Hepatocyte (in vitro differentiated cells): ENCODE results near the gene TLCD1. TPM values are rescaled to one million over a fixed set of nuclear protein-coding genes. Genes with fewer than 3 reads are reported as not detected.
A peak's percentile ranks its signal among the peaks of the same experiment; 100 is the strongest.

Source experiments
- DNase-seq: peaks from one replicate; pipeline ENCODE4 v3.0.0-alpha.2; 2016; ENCODE audit warnings: low spot score
- H2AFZ ChIP-seq: fragments of 200-600 bp; sonication (generic); 2 replicates; pipeline ENCODE4 v1.6.0; 2016; ENCODE audit warnings: antibody characterized with exemption, mild to moderate bottlenecking
- H3K27ac ChIP-seq: fragments of 200-600 bp; sonication (generic); 2 replicates; pipeline ENCODE4 v1.5.1; 2016; ENCODE audit warnings: mild to moderate bottlenecking
- H3K27me3 ChIP-seq: fragments of 200-600 bp; sonication (generic); 2 replicates; pipeline ENCODE4 v1.6.1; 2016
- H3K36me3 ChIP-seq: fragments of 200-600 bp; sonication (generic); replicated peaks from 2 replicates; pipeline ENCODE4 v1.5.1; 2016; ENCODE audit warnings: low read depth; ENCODE audit not compliant: insufficient read depth
- H3K4me1 ChIP-seq: fragments of 200-600 bp; sonication (generic); 2 replicates; pipeline ENCODE4 v1.5.1; 2016; ENCODE audit warnings: mild to moderate bottlenecking, moderate library complexity; ENCODE audit not compliant: insufficient read depth
- H3K4me2 ChIP-seq: fragments of 200-600 bp; sonication (generic); 2 replicates; pipeline ENCODE4 v1.6.0; 2016
- H3K4me3 ChIP-seq: fragments of 200-600 bp; sonication (generic); 2 replicates; pipeline ENCODE4 v1.5.1; 2016; ENCODE audit warnings: mild to moderate bottlenecking
- H3K79me2 ChIP-seq: fragments of 200-600 bp; sonication (generic); 2 replicates; pipeline ENCODE4 v1.6.0; 2017; ENCODE audit warnings: mild to moderate bottlenecking
- H3K9me2 ChIP-seq: fragments of 200-600 bp; sonication (generic); replicated peaks from 2 replicates; pipeline ENCODE4 v1.6.0; 2017; ENCODE audit warnings: mild to moderate bottlenecking; ENCODE audit not compliant: insufficient read depth
- H3K9me3 ChIP-seq: fragments of 200-600 bp; sonication (generic); 2 replicates; pipeline ENCODE4 v1.5.1; 2016; ENCODE audit warnings: low read depth, mild to moderate bottlenecking
- H4K20me1 ChIP-seq: fragments of 200-600 bp; sonication (generic); 2 replicates; pipeline ENCODE4 v1.6.0; 2016; ENCODE audit warnings: mild to moderate bottlenecking; ENCODE audit not compliant: insufficient read depth, poor library complexity, severe bottlenecking
- EZH2 ChIP-seq: fragments of 200-600 bp; sonication (generic); IDR thresholded peaks from 2 replicates; pipeline ENCODE4 v1.6.1; 2016; ENCODE audit warnings: antibody characterized with exemption, mild to moderate bottlenecking, borderline replicate concordance
- EZH2phosphoT487 ChIP-seq: fragments of 200-600 bp; sonication (generic); IDR thresholded peaks from one replicate; pipeline ENCODE4 v1.6.1; 2018; ENCODE audit warnings: antibody characterized with exemption, mild to moderate bottlenecking, low read depth, moderate library complexity; ENCODE audit not compliant: unreplicated experiment, severe bottlenecking
- WGBS: methylation state at CpG from one replicate; pipeline ENCODE4 v1.1.6; 2016; ENCODE audit warnings: low lambda C conversion rate; ENCODE audit errors: missing lambda C conversion rate; 5-methylcytosine and 5-hydroxymethylcytosine counted together
- polyA plus RNA-seq: library from polyadenylated mRNA; unstranded; fragments of >200 nt; fragmentation: Nextera tagmentation; extraction: Ambion mirVana; gene quantifications from 2 replicates; pipeline ENCODE4 v1.2.1, GENCODE V29; 2016
- total RNA-seq: library from RNA; depleted of rRNA; stranded (reverse); fragments of >200 nt; gene quantifications from 2 replicates; pipeline ENCODE4 v1.2.3, GENCODE V29; 2014
- TF ChIP-seq, protein P1 (sequence below): fragments of 200-600 bp; sonication (generic); IDR thresholded peaks from 2 replicates; pipeline ENCODE4 v1.5.1; 2016; ENCODE audit warnings: antibody characterized with exemption, mild to moderate bottlenecking; ENCODE audit not compliant: poor library complexity

TLCD1 gene
- total and polyA plus RNA-seq, 2 experiments from 2014 or later: 12.5 to 23.4 TPM

DNA sequence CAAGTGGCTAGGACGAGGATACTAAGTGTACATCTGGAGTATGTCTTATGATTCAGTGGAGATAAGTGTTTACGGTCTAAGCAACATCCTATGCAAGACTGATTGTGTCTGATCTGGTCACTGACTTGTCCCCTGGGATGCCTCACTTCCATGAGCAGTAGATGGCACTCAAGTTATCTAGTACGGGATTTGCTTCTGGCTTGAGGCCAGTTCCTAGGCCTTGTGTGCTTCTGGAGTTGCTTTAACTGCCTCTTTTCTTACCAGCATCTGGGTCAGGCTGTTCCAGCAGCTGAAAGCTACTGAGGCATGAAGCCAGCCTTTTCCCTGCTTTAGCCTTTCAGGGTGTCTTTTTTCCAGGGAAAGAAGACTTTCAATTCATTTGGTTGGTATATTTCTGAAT, 41.1 kb downstream of the TLCD1 start:
- Histone ChIP-seq H3K9me3 (no peaks in the 10 kb centered on the region), H3K36me3 (no peaks in the 10 kb centered on the region), H3K27me3 (no peaks in the 10 kb centered on the region), H2AFZ (no peak overlapping the region), H3K4me3 (no peak overlapping the region), H3K9me2 (no peaks in the 10 kb centered on the region), H3K4me2 (no peak overlapping the region), H3K4me1 (no peaks in the 10 kb centered on the region), H3K79me2 (no peaks in the 10 kb centered on the region), H3K27ac (no peak overlapping the region), H4K20me1 (no peaks in the 10 kb centered on the region)
- WGBS: 51% methylated on average over 3 of the region's 3 CpGs
- DNase-seq: peak; percentile 78
- TF ChIP-seq, protein P1, sequence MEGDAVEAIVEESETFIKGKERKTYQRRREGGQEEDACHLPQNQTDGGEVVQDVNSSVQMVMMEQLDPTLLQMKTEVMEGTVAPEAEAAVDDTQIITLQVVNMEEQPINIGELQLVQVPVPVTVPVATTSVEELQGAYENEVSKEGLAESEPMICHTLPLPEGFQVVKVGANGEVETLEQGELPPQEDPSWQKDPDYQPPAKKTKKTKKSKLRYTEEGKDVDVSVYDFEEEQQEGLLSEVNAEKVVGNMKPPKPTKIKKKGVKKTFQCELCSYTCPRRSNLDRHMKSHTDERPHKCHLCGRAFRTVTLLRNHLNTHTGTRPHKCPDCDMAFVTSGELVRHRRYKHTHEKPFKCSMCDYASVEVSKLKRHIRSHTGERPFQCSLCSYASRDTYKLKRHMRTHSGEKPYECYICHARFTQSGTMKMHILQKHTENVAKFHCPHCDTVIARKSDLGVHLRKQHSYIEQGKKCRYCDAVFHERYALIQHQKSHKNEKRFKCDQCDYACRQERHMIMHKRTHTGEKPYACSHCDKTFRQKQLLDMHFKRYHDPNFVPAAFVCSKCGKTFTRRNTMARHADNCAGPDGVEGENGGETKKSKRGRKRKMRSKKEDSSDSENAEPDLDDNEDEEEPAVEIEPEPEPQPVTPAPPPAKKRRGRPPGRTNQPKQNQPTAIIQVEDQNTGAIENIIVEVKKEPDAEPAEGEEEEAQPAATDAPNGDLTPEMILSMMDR: peak; percentile 39
- TF ChIP-seq EZH2phosphoT487 (no peak), EZH2 (no peak)

DNA sequence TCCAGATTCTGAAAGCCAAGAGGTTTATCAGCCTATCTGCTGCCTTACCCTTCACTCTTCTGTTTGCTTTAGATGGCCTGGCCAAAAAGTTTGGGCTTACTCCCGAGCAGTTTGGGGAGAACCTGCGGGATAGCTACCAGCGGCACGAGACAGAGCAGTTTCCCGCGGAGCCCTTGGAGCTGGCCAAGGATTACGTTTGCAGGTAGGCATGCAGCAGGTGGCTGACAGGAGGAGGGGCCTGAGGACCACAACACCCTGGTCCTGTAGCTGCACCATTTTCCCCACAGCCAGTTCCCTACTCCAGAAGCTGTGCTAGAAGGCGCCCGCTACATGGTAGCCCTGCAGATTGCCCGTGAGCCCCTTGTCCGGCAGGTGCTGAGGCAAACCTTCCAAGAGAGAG, 43.4 kb downstream of the TLCD1 start:
- Histone ChIP-seq H3K36me3 (peaks cover 5% of the 10 kb centered on the region), H4K20me1 (no peaks in the 10 kb centered on the region), H3K4me3 (no peak overlapping the region), H3K4me2 (no peak overlapping the region), H3K27ac (no peak overlapping the region), H3K9me2 (no peaks in the 10 kb centered on the region), H3K79me2 (no peaks in the 10 kb centered on the region), H3K4me1 (no peaks in the 10 kb centered on the region), H3K27me3 (no peaks in the 10 kb centered on the region), H3K9me3 (no peaks in the 10 kb centered on the region), H2AFZ (no peak overlapping the region)
- DNase-seq: no peak
- 98% methylated on average over 11 of the region's 11 CpGs for WGBS
- TF ChIP-seq EZH2phosphoT487: no peak
- TF ChIP-seq EZH2: no peak
- TF ChIP-seq, protein P1: no peak

DNA sequence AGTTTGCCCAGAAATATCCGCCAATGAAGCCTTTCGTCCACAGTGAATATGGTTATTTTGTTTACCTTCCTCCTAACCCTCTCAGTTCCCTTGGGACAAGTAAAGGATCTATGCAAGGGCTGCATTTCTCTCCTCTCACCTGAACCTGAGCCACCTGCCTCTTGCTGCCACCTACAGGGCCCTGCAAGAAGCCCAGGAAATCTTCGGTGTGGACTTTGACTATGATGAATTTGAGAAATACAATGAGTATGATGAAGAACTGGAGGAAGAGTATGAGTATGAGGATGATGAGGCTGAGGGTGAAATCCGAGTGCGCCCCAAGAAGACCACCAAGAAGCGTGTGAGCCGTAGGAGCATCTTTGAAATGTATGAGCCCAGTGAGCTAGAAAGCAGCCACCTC, 50.1 kb downstream of the TLCD1 start:
- Histone ChIP-seq H3K79me2 (peaks cover 22% of the 10 kb centered on the region), H3K4me3 (no peak overlapping the region), H4K20me1 (peaks cover 7% of the 10 kb centered on the region), H3K9me3 (no peaks in the 10 kb centered on the region), H3K36me3 (peaks cover 6% of the 10 kb centered on the region), H3K4me2 (no peak overlapping the region), H3K9me2 (no peaks in the 10 kb centered on the region), H2AFZ (no peak overlapping the region), H3K27ac (no peak overlapping the region), H3K4me1 (no peaks in the 10 kb centered on the region), H3K27me3 (no peaks in the 10 kb centered on the region)
- peak; percentile 33 for DNase-seq
- WGBS: 89% methylated on average over 7 of the region's 7 CpGs
- TF ChIP-seq EZH2phosphoT487: no peak
- TF ChIP-seq, protein P1: peak; percentile 47

DNA sequence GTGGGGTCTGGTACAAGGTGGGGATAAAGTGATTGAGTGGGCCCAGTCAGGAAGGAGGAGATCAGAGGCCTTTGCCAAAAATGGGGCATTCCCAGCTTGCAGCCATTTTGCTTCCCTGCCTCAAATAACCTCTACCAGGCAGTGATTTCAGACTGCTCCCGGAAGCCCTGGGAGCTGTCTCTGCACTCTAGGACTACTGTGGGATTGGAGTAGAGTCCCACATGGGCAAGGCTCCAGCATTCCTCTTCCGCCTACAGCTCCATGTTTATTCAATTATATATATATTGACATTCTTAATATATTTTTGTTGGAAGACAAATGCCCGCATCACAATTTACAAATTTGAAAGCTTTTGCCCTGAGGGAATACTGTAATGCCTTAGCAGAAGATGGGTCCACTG, 50.5 kb downstream of the TLCD1 start:
- Histone ChIP-seq H3K9me2 (no peaks in the 10 kb centered on the region), H3K27ac (no peak overlapping the region), H3K4me3 (no peak overlapping the region), H3K4me2 (no peak overlapping the region), H3K79me2 (peaks cover 26% of the 10 kb centered on the region), H4K20me1 (peaks cover 9% of the 10 kb centered on the region), H2AFZ (no peak overlapping the region), H3K27me3 (no peaks in the 10 kb centered on the region), H3K9me3 (no peaks in the 10 kb centered on the region), H3K4me1 (no peaks in the 10 kb centered on the region), H3K36me3 (peaks cover 6% of the 10 kb centered on the region)
- TF ChIP-seq EZH2 (no peak), EZH2phosphoT487 (no peak)
- TF ChIP-seq, protein P1: no peak
- 98% methylated on average over 3 of the region's 3 CpGs for WGBS
- DNase-seq: no peak
